Measurements from ENCODE around the gene MST1.
A peak's percentile ranks its signal among the peaks of the same experiment; 100 is the strongest.

MST1 gene

DNA sequence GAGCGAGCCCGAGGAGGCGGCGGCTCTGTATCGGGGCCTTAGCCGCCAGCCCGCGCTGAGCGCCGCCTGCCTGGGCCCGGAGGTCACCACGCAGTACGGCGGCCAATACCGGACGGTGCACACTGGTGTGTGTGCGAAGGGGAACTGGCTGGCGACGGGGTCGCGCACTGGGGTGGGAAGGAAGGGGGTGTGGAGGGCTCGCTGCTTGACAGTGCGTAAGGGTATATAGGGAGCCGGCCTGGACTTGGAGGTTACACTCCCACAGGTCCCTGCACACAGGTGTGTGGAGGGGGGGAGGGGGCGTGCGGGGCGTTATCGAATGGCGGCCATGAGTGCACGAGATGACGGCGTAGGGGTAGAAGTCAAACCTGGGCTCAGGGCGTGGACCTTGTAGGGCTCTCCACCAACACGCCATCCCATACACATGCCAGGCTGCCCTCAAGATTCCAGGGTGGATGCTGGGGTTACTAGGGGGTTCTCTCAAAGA is 14.7 kb downstream of the MST1 start:
- no peak for DNase-seq (ENCODE audit: low spot score)

DNA sequence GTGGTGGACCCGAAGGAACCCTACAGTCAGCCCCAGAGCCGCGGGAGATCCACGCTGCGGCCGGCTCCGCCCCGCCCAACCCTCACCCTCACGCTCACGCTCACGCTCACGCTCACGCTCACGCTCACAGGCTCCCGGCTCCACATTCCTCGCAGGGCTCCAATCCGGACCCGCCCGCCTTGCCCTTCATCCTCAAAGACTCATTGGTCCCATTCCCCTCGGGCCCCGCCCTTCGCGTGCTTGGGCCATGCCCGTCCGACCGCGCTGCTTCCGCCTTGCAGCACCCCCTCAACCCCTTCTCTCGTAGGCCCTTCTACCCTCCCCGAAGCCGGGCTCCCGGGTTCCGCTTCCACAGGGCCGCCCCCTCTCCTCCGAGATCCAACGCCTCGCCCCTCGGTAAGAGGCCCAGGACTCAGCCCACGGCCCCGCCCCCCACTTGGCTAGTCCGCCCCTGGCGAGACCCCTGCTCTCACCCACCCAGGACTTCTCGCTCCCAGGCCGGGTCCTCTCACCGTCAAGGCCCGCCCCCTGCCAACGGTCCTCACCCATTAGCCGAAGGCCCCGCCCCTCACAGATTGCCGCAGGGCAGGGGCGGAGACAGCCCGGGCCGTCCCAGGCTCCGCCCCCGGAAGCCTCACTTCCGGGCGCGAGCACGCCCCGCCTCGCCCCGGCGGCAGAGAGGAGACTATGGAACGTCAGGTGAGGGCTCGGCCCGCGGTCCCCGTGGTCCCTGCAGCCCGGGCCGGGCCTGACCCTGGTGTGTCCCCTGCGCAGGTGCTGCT is 15.4 kb downstream of the MST1 start, which contains the start of gene APEH:
TSS of gene APEH (plus strand) at position 637 of the 782 bp plus-strand sequence. CDS start at position 688, 51 bp downstream.
- DNase-seq (ENCODE audit: low spot score), result peak; percentile 95

DNA sequence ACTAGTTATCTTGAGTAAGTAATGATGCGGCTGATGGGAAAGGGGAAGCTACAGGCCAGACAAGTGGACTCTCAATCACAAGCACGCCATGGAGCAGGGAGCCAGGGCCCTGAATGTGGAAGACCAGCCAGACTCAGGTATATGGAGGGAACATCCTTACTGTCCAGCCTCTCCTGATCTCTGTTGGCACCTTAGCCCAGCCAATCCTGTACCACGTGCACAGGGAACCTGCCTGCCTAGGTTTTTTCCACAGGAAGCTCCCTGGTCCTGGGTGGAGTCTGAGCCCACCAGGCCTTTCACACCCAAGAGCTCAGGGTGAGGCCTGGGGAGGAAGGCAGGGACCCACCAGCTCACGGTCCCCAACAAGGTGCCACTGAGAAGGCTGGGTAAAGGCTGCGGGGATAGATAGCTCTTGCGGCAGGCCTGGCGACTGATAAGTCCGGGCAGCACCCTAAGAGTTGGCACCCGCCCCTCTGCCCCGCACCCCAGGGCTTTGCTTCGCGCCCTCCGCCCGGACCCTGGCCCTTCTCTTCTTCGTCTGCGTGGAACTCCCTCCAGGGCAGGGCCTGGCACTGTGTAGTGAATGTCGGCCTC is 16.1 kb downstream of the MST1 start:
- DNase-seq (ENCODE audit: low spot score), result no peak

GRCh38 chr3:49671291-49672288 is 17.7 kb downstream of the MST1 start:
- DNase-seq (ENCODE audit: low spot score), result peak; percentile 78

DNA sequence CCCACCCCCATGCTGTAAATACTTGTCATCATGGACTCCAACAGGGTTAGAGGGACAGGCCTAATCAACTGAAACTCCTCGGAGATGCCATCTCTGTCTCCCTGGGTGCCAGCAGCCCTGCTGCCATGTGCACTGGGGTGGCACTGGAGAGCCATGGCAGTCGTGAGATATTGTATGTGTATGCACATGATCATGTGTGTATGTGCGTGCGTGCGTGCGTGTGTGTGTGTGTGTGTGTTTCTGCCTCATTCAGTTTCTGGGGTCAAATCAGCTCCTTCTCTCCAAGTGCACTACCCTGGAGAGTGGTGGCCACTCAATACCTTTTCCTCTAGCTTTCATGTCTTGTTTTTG is 18.4 kb downstream of the MST1 start:
- no peak for DNase-seq (ENCODE audit: low spot score)

DNA sequence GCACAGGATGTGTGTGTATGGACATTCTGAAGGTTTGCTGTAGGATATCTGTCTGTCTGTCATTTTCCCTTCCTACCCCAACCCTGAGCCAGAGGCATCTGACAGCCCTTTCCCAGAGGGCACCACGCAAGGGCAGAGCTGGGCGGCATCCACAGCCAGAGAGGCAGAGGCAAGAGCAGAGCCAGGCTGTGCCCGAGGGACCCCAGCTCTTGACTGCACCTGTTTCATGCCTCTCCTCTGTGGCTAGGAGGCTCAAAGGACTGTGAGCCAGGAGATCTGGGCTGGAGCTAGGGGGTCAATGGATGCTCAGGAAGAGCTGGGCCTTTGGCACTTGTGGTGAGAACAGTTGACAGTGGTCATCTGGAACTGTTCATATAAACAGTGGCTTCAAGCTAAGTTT is 19.9 kb downstream of the MST1 start:
- DNase-seq (ENCODE audit: low spot score), result no peak

DNA sequence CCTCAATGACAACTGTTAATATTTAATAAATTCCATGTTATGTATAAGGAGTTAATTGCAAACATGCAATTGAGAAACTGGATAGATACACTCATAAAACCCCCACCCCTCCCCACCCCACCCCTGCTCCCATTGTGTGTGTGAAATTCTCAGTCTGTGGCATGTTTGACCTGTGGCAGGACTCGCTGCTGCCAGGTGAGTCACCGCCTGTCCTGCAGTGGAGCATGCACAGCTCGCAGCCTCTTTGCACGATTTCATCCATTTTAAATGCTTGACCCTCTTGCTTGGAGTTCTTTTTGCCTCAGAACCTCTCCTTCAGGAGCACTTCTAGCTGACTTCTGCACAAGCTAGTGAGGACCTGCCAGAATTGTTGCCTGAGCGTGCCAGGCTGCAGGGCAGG is 20.4 kb downstream of the MST1 start:
- no peak for DNase-seq (ENCODE audit: low spot score)

DNA sequence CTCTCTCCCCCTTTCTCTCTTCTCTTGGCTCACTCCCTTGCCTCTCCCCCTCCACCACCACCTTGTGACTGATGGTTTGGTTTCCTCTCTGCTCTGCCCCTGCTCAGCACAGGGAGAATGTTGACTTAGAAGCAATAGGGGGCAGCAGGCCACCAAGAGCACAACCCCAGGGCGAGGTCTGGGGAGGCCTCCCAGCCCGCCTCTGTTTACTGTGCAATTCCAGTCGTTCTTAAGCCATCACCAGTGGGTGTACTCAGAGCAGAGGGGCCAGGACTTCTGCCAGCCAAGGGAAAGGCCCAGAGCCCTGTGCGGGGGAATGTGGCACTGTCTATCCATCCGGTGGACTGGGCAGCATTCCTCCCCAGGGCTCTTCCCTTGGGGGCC is 20.9 kb downstream of the MST1 start:
- no peak for DNase-seq (ENCODE audit: low spot score)

DNA sequence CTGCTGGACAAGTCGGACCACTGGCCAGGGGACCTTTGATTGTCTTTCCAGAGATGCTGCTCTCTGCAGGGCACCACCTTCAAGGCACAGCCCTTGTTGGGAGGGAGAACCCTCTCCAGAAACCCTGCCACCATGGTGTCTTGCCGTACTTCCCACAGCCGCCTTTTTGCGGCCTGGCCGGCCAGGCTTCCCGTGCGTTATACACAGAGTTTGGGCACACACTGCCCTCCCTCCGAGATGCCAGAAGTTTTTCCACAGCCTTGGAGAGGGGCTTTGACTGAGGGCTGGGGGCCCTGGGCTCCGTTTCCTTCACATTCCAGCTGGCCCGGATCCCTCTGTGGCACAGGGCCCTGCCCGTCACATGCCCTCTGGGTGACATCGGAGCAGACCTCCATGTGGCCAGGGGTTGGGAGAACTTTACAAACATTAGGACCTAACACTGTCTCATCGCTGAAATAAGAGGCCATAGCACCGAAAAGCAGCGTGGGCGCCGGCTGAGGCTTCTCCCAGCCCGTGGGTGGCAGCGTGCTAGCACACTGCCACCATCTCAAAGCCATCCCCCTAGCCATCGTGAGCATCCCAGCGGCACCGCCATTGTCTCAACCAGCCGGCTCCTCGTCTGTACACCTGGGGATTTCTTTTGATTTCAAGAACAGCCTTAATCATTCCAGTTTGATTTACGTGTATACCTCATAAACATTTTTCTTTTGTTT is 21.4 kb downstream of the MST1 start:
- peak; percentile 29 for DNase-seq (ENCODE audit: low spot score)

DNA sequence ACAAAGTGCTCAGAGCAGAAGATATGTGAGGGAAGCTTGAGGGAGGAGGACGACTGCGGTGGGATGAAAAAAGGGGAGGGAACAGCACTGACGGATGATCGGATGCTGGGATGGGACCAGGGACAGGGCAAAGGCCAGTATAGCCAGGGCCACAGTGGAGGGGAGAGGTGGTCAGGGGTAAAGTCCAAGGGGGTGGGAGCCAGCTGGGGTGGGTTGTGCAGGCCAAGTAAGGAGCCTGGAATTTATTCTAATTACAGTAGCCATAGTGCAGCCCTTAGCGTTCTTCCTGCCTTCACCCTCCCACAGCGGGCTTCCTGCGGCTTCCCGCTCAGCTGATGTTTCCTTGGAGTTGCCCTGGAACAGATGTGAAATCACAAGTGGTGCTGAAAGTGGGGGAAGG is 22.7 kb downstream of the MST1 start:
- no peak for DNase-seq (ENCODE audit: low spot score)

- DNase-seq (ENCODE audit: low spot score), result no peak
Measured at GRCh38 chr3:49665822-49666519, 23.3 kb downstream of the MST1 start.

DNA sequence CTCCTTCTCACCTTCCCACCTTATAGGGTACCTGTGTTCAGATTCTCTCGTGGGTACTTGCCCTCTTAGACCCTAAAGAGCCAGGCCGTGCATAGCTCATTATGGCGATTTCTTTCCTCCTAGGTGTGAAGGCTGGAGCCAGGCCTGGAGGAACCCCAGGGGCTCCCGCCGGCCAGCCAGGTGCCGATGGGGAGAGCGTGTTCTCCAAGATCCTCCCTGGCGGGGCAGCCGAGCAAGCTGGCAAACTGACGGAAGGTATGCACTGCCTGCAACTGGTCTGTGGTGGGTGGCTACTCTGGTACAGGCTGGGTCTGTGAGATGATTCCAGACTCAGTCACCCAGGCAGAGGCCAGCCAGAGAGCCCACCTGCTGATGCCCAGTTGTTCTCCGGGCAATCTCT is 25.0 kb downstream of the MST1 start:
- no peak for DNase-seq (ENCODE audit: low spot score)

DNA sequence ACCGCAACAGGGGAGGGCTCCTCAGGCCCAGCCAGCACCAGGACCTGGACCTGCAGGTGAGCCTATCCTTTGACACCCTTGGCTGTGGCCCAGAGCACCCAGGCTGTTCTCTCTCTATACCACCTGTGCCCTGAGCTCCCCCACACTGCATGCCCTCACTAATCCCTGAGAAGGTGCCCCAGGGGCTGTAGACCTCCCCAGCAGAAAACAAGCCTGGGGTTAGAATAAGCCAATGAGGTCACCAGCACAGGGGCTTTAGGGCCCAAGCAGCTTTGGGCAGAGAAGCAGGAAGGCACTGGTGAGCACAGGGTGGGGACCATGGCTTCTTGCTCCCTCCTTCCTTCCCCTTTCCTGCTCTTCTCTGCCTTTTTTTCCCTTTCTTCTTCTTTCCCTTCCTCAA is 25.4 kb downstream of the MST1 start:
- no peak for DNase-seq (ENCODE audit: low spot score)

DNA sequence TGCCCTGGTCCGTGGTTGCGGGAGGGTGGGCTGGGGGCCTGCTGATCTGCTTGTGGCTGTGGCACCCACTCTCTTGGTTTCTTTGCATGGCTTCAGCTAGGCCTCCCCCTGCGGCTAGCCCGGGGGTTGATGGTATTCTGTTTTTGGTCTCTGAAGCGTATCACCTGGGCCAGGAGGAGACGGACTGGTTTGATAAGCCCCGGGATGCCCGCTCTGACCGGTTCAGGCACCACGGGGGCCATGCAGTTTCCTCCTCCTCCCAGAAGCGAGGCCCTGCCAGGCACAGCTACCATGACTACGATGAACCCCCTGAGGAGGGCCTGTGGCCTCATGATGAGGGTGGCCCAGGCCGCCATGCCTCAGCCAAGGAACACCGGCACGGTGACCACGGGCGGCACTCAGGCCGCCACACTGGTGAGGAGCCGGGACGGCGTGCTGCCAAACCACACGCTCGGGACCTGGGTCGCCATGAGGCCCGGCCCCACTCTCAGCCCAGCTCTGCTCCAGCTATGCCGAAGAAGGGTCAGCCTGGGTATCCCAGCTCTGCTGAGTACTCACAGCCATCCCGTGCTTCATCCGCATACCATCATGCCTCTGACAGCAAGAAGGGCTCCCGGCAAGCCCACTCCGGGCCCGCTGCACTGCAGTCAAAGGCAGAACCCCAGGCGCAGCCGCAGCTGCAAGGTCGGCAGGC is 26.4 kb downstream of the MST1 start:
- DNase-seq (ENCODE audit: low spot score), result no peak

DNA sequence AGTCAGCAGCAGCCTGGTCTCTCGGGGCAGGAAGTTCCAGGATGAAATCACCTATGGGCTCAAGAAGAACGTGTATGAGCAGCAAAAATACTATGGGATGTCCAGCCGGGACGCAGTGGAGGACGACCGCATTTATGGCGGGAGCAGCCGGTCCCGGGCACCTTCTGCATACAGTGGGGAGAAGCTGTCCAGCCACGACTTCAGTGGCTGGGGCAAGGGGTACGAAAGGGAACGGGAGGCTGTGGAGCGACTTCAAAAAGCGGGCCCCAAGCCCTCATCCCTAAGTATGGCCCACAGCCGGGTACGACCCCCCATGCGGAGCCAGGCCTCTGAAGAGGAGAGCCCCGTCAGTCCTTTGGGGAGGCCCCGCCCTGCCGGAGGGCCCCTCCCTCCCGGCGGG is 27.3 kb downstream of the MST1 start:
- no peak for DNase-seq (ENCODE audit: low spot score)

DNA sequence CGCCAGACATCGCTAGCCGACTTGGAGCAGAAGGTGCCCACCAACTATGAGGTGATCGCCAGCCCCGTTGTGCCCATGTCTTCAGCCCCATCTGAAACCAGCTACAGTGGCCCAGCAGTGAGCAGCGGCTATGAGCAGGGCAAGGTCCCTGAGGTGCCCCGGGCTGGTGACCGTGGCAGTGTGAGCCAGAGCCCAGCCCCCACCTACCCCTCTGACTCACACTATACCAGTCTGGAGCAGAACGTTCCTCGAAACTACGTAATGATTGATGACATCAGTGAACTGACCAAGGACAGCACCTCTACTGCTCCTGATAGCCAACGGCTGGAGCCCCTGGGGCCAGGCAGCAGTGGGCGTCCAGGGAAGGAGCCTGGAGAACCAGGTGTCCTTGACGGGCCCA is 28.0 kb downstream of the MST1 start:
- no peak for DNase-seq (ENCODE audit: low spot score)

- DNase-seq (ENCODE audit: low spot score), result no peak
Measured at GRCh38 chr3:49659756-49660155, 29.5 kb downstream of the MST1 start.

- no peak for DNase-seq (ENCODE audit: low spot score)
Measured at GRCh38 chr3:49658711-49659110, 30.6 kb downstream of the MST1 start.

DNA sequence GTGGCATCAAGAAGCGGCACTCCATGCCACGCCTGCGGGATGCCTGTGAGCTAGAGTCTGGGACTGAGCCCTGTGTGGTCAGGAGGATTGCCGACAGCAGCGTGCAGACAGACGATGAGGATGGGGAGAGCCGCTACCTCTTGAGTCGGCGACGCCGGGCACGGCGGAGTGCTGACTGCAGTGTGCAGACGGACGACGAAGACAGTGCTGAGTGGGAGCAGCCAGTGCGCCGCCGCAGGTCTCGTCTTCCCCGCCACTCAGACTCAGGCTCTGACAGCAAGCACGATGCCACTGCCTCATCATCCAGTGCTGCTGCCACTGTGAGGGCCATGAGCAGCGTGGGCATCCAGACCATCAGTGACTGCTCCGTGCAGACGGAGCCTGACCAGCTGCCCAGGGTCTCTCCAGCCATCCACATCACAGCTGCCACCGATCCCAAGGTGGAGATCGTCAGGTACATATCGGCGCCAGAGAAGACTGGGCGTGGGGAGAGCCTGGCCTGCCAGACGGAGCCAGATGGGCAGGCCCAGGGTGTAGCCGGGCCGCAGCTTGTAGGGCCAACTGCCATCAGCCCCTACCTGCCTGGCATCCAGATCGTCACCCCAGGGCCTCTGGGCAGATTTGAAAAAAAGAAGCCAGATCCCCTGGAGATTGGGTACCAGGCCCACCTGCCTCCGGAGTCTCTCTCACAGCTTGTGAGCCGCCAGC is 31.9 kb downstream of the MST1 start:
- no peak for DNase-seq (ENCODE audit: low spot score)

DNA sequence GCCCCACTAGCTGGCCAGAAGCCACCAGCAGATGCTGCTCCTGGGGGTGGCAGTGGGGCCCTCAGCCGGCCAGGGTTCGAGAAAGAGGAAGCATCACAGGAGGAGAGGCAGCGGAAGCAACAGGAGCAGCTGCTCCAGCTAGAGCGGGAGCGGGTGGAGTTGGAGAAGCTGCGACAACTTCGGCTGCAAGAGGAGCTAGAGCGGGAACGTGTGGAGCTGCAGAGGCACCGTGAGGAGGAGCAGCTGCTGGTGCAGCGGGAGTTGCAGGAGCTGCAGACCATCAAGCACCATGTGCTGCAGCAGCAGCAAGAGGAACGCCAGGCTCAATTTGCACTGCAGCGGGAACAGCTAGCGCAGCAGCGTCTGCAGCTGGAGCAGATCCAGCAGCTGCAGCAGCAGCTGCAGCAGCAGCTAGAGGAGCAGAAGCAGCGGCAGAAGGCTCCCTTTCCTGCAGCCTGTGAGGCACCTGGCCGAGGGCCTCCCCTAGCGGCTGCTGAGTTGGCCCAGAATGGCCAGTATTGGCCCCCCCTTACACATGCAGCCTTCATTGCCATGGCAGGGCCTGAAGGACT is 32.6 kb downstream of the MST1 start:
- no peak for DNase-seq (ENCODE audit: low spot score)
